ENCODE measurements around the gene PRADC1.
"Not testable (repeated sequence)": the region's sequence is repeated elsewhere in the genome, so short reads cannot be mapped to it uniquely, and the experiment has no call there.

PRADC1 gene

DNA sequence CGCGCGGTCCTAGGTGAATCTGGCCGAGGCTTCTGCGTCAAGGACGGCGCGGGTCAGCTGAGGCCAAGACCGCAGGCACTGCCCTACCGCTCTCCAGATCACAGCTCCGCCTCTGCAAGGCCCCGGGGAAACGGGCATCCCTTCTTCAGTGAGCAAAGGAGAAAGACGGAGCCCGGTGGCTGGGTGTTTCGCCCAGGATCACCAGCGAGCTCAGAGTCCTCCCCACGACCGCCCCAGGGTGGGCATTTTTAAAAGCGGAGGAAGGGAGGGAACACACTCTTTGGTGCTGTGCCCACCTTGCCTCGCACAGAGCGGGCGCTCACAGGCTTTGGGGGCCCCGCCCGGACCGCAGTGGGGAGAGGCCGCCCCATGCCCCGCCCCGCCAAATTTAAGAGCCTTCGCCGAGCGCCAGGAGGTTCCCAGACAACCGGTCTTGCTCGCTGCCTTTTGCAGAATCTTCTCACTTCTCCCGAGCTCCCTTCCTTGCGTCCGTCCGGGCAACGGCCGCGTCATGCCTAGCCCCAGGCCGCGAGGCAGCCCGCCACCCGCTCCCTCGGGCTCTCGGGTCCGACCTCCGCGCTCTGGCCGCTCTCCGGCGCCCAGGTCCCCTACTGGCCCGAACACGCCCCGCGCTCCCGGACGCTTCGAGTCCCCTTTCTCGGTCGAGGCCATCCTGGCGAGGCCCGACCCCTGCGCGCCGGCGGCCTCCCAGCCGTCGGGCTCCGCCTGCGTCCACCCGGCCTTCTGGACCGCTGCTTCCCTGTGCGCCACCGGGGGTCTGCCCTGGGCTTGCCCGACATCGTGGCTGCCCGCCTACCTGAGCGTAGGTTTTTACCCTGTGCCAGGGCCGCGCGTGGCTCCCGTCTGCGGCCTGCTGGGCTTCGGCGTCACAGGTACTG lies 30.6 kb downstream of the PRADC1 start, which contains the start of gene NOTO:
TSS of gene NOTO (plus strand) at position 419 of the 899 bp plus-strand sequence. CDS start at position 512, 93 bp downstream.
- no peak for DNase-seq (ENCODE audit: low read depth)

DNA sequence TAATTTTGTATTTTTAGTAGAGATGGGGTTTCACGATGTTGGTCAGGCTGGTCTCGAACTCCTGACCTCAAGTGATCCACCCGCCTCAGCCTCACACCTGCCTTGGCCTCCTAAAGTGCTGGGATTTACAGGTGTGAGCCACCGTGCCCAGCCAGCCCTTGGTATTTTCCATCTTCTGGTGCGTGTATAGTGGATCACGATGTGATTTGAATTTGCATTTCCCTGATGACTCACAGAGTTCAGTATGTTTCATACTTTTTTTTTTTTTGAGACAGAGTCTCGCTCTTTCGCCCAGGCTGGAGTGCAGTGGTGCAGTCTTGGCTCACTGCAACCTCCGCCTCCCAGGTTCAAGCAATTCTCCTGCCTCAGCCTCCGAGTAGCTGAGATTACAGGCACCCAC lies 32.8 kb downstream of the PRADC1 start:
- DNase-seq (ENCODE audit: low read depth): not testable (repeated sequence)

DNA sequence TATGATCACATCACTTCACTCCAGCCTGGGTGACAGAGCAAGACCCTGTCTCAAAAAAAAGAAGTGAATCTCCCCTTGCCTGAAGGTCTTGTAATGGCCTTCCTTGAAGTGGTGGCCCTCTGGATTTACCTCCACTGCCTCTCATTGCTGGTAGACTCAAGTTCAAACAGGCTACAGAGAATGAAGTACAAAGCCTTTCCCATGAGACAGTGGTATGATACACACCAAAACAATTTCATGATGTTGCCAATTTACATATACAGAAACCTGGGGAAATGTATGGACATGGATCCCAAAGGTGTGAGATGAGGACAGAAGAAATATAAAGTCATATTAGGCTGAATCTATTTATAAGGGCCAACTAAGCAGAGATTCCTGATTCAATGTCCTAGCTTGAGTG lies 35.5 kb downstream of the PRADC1 start:
- DNase-seq (ENCODE audit: low read depth): no peak

DNA sequence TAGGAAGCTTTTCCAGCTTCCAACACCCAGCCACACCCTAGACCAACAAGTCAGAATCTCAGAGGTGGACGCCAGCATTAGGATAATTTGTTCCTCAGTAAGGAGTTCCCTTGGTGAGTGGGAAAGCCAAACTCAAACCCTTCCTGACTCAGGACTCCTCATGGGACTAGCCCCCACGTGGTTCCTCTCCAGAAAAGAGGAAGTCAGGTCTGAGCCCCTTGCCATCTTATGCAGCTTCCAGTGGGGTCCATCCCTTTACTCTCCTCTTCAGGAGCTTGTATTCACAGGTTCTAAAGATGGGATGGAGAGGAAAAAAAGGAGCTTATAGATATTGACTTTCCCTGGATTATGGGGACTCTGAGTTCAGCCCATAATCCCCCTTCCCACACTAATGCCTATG lies 45.5 kb downstream of the PRADC1 start:
- no peak for DNase-seq (ENCODE audit: low read depth)

DNA sequence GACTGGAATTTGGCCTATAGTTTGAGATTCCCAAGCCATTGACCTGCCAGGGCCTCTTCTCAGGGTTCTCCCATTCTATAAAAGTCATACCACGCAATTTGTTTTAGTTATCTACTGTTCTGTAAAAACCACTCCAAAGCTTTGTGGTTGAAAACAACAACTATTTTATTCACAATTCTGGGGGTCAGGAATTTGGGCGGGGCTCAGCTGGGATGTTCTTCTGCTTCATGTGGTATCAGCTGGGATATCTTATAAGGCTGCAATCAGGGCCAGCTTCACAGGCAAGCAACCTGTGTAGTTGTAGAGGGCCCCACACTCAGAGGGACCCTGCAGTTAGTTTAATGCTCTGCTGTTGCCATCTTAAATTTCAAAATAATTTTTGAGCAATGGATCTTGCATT lies 47.1 kb downstream of the PRADC1 start:
- DNase-seq (ENCODE audit: low read depth): no peak
